ENCODE data around the gene KDM5B. TPM values are rescaled to one million over a fixed set of nuclear protein-coding genes. Genes with fewer than 3 reads are reported as not detected.

Gene KDM5B
- polyA plus RNA-seq, 1 donor from 2014 or later = 88.4 TPM

DNA sequence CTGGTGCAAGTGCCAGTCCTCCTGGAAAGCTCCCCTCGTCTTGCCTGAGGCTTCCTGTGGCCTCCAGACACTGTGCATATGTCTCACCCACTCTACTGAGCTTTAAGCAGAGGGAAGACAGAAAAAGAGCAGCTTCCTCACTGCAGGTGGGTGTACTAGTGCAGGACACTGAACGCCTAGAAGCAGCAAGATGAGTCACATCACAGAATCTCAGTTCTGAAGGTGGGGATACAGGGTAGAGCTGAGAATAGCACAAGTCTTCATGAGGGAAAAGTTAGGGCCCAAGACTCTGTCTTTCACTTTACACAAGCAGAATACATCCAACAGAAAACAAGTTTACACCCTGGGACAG, 39.9 kb upstream of the KDM5B start:
- Histone ChIP-seq H3K9me3 (ENCODE audit: low read length) (no peaks in the 10 kb centered on the region), H3K79me2 (replicated peaks; ENCODE audit: insufficient read depth, low read length) (no peaks in the 10 kb centered on the region), H3K4me2 (ENCODE audit: low read length) (no peak overlapping the region), H3K9ac (ENCODE audit: low read length) (no peak overlapping the region), H2AFZ (ENCODE audit: low read depth, low read length) (no peak overlapping the region), H4K20me1 (ENCODE audit: insufficient read depth) (no peaks in the 10 kb centered on the region), H3K9me2 (ENCODE audit: insufficient read depth, low read length) (no peaks in the 10 kb centered on the region), H3K36me3 (ENCODE audit: insufficient read depth, low read length) (no peaks in the 10 kb centered on the region), H3K4me3 (ENCODE audit: low read length) (no peak overlapping the region), H3F3A (ENCODE audit: insufficient read depth, low read length, poor library complexity, severe bottlenecking) (no peaks in the 10 kb centered on the region), H3K27ac (ENCODE audit: low read length) (no peak overlapping the region), H3K27me3 (ENCODE audit: insufficient read depth, low read depth, low read length) (no peaks in the 10 kb centered on the region)
- TF ChIP-seq, protein P1, sequence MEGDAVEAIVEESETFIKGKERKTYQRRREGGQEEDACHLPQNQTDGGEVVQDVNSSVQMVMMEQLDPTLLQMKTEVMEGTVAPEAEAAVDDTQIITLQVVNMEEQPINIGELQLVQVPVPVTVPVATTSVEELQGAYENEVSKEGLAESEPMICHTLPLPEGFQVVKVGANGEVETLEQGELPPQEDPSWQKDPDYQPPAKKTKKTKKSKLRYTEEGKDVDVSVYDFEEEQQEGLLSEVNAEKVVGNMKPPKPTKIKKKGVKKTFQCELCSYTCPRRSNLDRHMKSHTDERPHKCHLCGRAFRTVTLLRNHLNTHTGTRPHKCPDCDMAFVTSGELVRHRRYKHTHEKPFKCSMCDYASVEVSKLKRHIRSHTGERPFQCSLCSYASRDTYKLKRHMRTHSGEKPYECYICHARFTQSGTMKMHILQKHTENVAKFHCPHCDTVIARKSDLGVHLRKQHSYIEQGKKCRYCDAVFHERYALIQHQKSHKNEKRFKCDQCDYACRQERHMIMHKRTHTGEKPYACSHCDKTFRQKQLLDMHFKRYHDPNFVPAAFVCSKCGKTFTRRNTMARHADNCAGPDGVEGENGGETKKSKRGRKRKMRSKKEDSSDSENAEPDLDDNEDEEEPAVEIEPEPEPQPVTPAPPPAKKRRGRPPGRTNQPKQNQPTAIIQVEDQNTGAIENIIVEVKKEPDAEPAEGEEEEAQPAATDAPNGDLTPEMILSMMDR (IDR thresholded peaks at IDR 0.05; ENCODE audit: poor library complexity, severe bottlenecking) = no peak
- TF ChIP-seq RAD21 (conservative IDR thresholded peaks at IDR 0.05) (no peak), SMC3 (conservative IDR thresholded peaks at IDR 0.05; ENCODE audit: poor library complexity) (no peak), MXI1 (conservative IDR thresholded peaks at IDR 0.05; ENCODE audit: poor library complexity, severe bottlenecking) (no peak), TAF1 (IDR thresholded peaks at IDR 0.05; ENCODE audit: low read depth) (no peak), EP300 (conservative IDR thresholded peaks at IDR 0.05; ENCODE audit: poor library complexity, severe bottlenecking) (no peak), POLR2AphosphoS5 (IDR thresholded peaks at IDR 0.05) (no peak), EZH2 (IDR thresholded peaks at IDR 0.05; ENCODE audit: borderline replicate concordance, insufficient read depth, low read length, poor library complexity, severe bottlenecking) (no peak)
- TF ChIP-seq, protein P2, sequence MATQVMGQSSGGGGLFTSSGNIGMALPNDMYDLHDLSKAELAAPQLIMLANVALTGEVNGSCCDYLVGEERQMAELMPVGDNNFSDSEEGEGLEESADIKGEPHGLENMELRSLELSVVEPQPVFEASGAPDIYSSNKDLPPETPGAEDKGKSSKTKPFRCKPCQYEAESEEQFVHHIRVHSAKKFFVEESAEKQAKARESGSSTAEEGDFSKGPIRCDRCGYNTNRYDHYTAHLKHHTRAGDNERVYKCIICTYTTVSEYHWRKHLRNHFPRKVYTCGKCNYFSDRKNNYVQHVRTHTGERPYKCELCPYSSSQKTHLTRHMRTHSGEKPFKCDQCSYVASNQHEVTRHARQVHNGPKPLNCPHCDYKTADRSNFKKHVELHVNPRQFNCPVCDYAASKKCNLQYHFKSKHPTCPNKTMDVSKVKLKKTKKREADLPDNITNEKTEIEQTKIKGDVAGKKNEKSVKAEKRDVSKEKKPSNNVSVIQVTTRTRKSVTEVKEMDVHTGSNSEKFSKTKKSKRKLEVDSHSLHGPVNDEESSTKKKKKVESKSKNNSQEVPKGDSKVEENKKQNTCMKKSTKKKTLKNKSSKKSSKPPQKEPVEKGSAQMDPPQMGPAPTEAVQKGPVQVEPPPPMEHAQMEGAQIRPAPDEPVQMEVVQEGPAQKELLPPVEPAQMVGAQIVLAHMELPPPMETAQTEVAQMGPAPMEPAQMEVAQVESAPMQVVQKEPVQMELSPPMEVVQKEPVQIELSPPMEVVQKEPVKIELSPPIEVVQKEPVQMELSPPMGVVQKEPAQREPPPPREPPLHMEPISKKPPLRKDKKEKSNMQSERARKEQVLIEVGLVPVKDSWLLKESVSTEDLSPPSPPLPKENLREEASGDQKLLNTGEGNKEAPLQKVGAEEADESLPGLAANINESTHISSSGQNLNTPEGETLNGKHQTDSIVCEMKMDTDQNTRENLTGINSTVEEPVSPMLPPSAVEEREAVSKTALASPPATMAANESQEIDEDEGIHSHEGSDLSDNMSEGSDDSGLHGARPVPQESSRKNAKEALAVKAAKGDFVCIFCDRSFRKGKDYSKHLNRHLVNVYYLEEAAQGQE (IDR thresholded peaks at IDR 0.05; ENCODE audit: borderline replicate concordance) = no peak

DNA sequence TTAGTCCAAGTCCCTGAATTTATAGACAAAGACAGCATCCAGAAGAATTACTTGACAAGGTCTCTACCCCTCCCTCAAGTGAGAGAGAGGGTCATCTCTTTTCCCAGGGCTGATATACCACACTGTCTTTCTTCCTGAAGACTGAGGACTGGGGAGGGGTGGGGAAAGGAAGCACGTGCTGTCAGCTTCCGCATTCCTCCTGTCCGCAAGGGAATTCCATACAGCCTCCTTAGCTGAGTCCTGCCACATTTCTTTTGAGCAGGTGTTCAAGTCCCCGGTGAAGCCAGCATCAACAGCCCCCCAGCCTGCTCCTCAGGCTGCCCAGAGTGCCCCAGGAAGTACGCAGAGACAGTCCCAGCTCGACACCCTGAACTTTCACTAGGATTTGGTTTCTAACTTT, 36.7 kb upstream of the KDM5B start:
- Histone ChIP-seq H3K9me3 (ENCODE audit: low read length) (no peaks in the 10 kb centered on the region), H2AFZ (ENCODE audit: low read depth, low read length) (no peak overlapping the region), H3K4me2 (ENCODE audit: low read length) (no peak overlapping the region), H4K20me1 (ENCODE audit: insufficient read depth) (no peaks in the 10 kb centered on the region), H3K27ac (ENCODE audit: low read length) (no peak overlapping the region), H3K9me2 (ENCODE audit: insufficient read depth, low read length) (no peaks in the 10 kb centered on the region), H3K27me3 (ENCODE audit: insufficient read depth, low read depth, low read length) (no peaks in the 10 kb centered on the region), H3K4me3 (ENCODE audit: low read length) (no peak overlapping the region), H3F3A (ENCODE audit: insufficient read depth, low read length, poor library complexity, severe bottlenecking) (no peaks in the 10 kb centered on the region), H3K9ac (ENCODE audit: low read length) (no peak overlapping the region), H3K36me3 (ENCODE audit: insufficient read depth, low read length) (no peaks in the 10 kb centered on the region), H3K79me2 (replicated peaks; ENCODE audit: insufficient read depth, low read length) (no peaks in the 10 kb centered on the region)
- TF ChIP-seq EZH2 (IDR thresholded peaks at IDR 0.05; ENCODE audit: borderline replicate concordance, insufficient read depth, low read length, poor library complexity, severe bottlenecking) (no peak), EP300 (conservative IDR thresholded peaks at IDR 0.05; ENCODE audit: poor library complexity, severe bottlenecking) (no peak), MXI1 (conservative IDR thresholded peaks at IDR 0.05; ENCODE audit: poor library complexity, severe bottlenecking) (no peak), SMC3 (conservative IDR thresholded peaks at IDR 0.05; ENCODE audit: poor library complexity) (no peak), POLR2AphosphoS5 (IDR thresholded peaks at IDR 0.05) (no peak), TAF1 (IDR thresholded peaks at IDR 0.05; ENCODE audit: low read depth) (no peak), RAD21 (conservative IDR thresholded peaks at IDR 0.05) (no peak)
- TF ChIP-seq, protein P2 (IDR thresholded peaks at IDR 0.05; ENCODE audit: borderline replicate concordance) = no peak
- TF ChIP-seq, protein P1 (IDR thresholded peaks at IDR 0.05; ENCODE audit: poor library complexity, severe bottlenecking) = no peak

Data from neural cell (in vitro differentiated cells).